Hepatocyte (in vitro differentiated cells): ENCODE results near the gene GALNT14.

Experiments
- EZH2 ChIP-seq: fragments of 200-600 bp; sonication (generic); IDR thresholded peaks from 2 replicates; pipeline ENCODE4 v1.6.1; 2016; ENCODE audit warnings: antibody characterized with exemption, mild to moderate bottlenecking, borderline replicate concordance
- EZH2phosphoT487 ChIP-seq: fragments of 200-600 bp; sonication (generic); IDR thresholded peaks from one replicate; pipeline ENCODE4 v1.6.1; 2018; ENCODE audit warnings: antibody characterized with exemption, mild to moderate bottlenecking, low read depth, moderate library complexity; ENCODE audit not compliant: unreplicated experiment, severe bottlenecking
- TF ChIP-seq, protein P1 (sequence below): fragments of 200-600 bp; sonication (generic); IDR thresholded peaks from 2 replicates; pipeline ENCODE4 v1.5.1; 2016; ENCODE audit warnings: antibody characterized with exemption, mild to moderate bottlenecking; ENCODE audit not compliant: poor library complexity

DNA sequence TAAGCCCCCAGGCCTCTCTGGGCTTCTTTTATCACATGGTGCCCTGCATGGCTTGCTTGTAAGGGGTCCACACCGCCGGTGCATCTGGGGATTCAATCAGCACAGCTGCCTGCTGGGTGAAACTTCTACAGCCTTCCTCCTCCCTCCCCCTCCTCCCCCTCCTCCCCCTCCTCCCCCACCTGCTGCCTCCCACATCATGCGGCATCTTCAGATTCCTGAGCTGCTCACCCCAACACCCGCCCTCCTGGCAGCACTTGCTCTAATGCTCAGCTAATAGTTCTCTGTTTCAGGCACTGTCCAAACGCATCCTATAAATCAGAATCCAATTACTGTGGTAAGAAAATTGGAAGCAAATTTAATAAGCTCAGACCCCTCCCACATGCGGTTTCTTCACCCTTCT, 150.7 kb downstream of the GALNT14 start:
- TF ChIP-seq, protein P1, sequence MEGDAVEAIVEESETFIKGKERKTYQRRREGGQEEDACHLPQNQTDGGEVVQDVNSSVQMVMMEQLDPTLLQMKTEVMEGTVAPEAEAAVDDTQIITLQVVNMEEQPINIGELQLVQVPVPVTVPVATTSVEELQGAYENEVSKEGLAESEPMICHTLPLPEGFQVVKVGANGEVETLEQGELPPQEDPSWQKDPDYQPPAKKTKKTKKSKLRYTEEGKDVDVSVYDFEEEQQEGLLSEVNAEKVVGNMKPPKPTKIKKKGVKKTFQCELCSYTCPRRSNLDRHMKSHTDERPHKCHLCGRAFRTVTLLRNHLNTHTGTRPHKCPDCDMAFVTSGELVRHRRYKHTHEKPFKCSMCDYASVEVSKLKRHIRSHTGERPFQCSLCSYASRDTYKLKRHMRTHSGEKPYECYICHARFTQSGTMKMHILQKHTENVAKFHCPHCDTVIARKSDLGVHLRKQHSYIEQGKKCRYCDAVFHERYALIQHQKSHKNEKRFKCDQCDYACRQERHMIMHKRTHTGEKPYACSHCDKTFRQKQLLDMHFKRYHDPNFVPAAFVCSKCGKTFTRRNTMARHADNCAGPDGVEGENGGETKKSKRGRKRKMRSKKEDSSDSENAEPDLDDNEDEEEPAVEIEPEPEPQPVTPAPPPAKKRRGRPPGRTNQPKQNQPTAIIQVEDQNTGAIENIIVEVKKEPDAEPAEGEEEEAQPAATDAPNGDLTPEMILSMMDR: no peak
- TF ChIP-seq EZH2phosphoT487 (no peak), EZH2 (no peak)
